GM19467 (cell line): Measurements from ENCODE around the gene ARFGAP1.

ENCODE experiments used
- ATAC-seq: cut with Tn5 transposase; IDR thresholded peaks from one replicate; pipeline ENCODE4 v1.9.1; 2021; ENCODE audit warnings: mild to moderate bottlenecking, moderate library complexity; ENCODE audit not compliant: unreplicated experiment

ARFGAP1 gene

DNA sequence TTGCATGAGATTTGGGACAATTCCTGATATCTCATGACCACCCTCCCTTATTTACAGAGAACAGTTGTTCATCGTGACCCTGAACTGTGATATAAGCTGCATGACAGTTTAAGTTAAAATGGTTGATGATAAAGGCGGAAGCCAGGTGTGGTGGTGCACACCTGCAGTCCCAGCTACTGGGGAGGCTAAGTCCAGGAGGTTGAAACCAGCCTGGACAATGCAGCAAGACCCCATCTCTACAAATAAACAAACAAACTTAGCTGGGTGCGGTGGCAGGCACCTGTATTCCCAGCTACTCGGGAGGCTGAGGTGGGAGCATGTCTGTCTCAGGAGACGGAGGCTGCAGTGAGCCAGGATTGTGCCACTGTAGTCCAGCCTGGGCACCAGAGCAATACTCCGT lies 44.4 kb downstream of the ARFGAP1 start:
- ATAC-seq: no peak

DNA sequence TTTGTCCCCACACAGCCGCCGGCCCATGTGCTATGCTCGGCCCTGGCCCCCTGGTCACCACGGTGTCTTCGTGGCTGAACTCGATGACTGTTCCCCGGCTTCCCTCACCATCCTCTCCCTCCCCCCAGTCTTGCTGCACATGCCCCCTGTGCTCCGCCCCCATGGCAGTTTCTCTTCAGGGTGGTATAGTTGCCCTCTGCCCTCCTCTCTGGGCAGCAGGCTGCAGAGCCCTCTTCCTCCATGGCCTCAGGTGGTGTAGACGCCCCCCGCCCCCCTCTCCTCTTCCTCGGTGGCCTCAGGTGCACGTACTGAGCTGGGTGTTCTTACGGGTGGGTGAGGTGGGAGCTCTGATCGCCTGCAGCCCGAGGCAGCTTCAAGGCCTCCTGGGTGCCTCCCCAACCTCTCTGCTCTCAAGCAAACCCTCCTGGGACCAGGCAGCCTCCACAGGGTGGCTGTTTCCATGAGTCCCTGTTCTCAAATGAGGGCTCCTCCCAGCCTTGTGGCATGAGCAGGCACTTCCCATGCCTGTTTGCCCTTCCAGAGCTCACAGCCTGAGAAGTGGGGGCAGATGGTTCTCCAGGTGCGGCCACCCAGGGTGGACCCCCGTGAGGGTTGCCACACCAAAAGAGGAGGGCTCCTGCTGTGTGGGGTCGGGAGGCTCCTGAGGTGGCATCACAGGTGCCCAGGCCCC lies 45.1 kb downstream of the ARFGAP1 start:
- ATAC-seq: no peak

DNA sequence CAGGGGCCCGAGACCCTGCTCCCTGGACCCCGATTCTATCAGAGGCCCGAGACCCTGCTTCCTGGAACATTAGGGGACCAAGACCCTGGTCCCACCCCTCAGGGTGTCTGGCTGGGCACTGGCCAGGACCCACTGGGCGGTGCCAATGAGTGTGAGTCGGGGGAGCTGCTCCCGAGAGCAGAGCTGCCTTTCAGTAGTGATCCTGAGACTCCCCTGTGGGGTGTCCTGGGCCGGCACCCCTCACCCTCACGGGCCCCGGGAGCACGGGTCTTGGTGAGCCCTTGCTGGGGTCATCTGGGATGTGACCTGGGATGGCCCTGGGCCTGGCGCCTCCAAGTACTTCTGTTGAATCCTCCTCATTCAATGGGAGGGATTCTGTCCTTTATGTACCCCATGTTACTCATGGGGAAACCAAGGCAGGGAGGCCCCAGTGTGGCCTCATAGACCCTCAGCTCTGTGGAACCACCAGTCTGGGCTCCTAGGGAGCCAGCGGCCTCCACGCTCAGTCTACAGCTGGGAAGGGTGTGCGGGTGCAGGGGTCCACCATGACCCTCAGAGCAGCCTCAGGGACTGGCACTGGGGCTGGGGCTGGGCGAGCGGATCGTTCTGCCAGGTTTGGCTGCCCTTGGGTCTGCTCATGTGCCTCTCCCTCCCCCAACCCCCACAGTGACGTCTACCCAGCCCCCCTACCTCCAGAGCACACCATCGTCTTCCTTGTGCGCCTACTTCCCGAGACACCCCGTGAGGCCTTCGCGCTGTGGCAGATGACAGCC lies 46.0 kb downstream of the ARFGAP1 start:
- no peak for ATAC-seq

DNA sequence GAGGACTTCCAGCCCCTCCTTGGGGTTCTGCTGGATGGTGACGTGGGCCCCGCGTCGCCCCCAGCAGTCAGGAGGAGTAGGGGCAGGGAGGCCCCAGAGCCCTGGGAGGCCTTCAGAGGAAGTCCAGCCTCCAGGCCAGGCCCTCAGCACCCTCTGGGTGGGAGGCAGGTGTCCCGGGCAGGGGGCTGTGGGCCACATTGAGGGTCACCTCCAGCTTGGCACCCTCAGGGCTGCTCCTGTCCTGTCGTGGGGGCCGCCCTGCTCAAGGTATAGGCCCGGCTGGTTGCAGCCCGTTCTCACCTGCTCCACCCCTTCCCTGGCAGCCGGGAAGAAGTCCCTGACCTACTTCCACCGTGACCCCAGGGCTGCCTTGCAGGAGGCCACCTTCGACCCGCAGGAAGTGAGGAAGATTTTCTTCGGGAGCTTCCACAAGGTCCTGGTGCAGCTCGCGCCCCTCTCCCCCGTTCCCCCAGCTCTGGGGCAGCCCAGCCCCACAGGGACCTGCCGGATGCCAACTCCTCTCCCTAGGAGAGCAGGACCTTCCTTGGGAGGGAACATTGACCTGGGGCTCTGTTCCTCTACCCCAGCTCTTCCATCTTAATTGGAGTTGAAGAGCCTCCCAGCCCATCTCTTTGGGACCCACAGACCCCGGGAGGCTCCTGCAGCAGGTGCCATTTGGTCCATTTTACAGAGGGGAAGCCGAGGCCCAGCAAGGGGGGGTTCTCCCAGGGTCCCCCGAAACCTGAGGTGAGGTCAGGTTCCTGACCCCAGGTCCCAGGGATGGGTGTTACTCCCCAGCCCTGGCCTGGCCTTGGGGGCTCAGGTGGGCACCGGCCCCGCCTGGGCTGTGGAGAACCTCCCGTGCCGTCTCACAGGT lies 46.8 kb downstream of the ARFGAP1 start:
- ATAC-seq: no peak

DNA sequence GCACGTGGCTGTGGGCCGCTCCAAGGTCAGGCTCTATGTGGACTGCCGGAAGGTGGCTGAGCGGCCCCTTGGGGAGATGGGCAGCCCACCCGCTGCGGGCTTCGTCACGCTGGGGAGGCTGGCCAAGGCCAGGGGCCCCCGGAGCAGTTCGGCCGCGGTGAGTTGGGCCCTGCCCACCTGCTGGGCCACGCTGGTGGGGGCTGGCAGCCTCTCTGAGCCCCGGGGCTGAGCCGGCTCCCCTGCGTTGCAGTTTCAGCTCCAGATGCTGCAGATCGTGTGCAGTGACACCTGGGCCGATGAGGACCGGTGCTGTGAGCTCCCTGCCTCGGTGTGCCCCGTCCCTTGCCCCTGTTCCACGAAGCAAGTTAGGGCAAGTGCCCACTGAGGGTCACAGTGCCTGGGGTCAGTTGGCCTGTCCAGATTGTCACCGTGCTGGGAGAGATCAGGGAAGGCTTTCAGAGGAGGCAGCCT lies 47.5 kb downstream of the ARFGAP1 start:
- ATAC-seq: no peak

DNA sequence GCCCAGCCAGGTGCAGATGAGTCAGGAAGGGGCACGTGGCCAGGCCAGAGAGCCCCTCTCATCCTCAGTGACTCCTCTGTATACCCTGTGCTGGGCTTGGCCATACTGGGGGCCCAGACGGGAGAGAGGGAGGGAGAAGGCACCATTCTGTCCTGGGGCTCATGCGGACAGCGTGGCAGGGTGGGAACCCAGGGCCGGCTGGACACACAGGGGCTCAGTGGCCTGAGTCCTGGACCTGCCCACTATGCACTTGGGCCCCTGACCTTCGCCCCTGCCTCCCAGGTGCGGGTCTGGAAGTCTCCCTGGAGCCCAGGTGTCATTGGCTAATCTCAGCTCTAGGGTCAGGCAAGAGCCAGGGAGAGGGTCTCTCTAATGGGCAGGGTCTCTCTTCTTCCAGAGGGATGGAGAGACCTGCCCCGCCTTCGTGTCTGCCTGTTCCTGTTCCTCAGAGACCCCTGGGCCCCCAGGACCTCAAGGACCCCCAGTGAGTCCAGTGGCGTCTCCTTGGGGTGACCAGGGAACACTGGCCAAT lies 48.1 kb downstream of the ARFGAP1 start:
- ATAC-seq: no peak

DNA sequence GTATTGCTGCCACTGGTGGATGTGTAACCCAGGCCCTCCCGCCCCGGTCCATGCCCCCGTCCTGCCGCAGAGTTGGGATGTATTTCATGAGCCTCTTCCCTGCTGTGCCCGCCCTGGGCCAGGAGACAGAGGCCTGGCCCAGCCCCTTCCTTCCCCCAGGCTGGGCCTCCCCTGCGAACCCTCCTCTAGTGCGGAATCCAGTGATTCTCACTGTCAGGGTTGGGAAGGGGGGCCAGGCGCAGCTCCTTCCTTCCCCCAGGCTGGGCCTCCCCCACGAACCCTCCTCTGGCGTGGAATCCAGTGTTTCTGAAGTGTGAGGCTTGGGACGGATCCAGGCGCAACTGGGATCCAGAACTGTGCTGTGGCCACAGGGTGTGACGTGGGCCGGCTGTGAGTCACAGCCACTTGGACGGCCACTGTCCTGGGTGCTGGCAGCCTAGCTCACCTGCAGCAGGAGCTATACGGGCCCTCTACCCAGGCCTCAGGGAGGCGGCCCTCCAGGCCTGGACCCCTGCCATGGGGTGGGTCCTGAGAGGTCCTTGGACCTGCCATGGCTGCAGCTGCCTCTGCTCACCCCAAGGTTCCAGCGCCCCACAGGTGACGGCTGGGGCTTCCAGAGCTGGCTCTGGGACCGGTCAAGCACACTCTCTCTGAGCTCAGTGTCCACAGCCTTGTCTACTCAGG lies 48.7 kb downstream of the ARFGAP1 start:
- ATAC-seq: no peak

DNA sequence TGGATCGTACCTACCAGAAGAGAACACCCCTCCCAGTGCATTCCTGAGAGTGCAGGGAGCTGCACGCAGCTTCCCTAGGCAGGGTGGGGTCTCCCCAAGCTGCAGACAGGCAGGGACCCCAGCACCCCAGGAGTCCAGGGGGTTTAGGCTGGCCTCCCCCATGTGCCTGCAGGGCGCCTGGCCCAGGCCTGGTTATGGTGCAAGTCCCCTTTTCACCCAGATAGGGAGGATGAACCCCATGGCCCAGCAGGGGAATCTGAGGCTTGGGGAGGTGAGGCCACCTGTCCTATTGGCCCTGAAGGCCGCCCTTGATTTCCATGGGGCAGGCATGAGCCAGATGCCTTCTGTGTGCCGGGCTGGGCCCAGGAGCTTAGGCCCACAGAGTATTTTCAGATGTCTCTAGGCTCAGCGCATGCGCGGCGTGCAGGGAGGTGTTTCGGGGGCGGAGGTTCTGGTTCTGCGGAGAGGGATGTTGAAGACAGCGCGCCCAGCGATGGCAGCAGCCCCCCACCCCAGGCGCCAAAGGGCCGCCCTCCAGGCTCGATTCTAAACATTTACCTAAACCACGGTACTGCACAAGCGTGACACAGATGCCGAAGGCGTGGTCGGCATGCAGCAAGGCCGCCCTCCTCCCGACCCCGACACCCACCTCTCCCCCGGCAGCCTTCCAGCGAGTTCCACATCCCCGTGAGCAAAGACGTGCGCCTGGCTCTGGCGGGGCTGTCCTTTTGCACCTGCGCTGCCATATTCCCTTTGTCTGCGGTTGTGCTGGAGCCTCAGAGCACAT lies 49.7 kb downstream of the ARFGAP1 start:
- ATAC-seq: no peak

DNA sequence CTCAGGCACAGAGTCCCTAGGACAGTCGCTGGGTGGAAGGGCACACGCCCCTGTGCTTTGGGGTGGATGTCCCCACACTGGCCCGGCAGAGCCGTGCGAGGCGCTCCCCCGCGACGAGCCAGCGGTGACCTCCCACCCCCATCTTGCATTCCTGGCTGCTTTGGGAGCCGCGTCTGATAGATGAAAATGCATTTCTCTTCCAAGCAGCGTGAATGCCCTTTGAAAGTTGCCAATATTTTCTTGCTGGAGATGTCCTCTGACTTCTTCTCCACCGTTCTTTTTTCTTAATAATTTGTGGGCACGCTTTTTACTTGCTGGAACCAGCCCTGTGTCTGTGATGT lies 50.3 kb downstream of the ARFGAP1 start:
- ATAC-seq: no peak

DNA sequence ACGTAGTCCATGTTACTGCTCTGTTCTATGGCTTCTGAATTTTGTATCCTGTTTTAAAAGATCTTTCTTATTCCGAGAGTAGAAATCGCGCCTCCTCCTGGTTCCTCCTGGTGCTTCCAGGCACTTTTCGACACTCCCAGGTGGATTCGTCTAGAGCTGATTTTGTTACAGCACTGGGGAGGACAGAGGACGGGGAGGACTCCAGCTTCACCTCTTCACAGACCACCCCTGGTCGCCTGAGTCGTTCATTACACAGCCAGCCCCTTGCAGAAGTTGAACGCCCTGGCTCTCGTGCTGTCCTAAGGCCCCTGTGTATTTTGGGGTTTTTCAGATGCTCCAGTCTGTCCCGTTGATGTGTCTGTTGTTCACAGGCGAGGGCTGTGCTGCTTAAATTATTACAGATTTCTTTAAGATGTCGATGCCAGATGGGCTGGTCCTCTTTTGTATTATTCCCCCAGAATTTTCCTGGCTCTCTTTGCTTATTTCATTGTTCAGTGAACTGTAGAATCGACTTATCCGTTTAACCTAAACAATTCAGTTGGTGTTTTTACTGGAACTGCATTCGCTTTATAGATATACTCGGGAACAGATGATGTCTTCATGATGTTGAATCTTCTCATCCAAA lies 50.9 kb downstream of the ARFGAP1 start:
- no peak for ATAC-seq

DNA sequence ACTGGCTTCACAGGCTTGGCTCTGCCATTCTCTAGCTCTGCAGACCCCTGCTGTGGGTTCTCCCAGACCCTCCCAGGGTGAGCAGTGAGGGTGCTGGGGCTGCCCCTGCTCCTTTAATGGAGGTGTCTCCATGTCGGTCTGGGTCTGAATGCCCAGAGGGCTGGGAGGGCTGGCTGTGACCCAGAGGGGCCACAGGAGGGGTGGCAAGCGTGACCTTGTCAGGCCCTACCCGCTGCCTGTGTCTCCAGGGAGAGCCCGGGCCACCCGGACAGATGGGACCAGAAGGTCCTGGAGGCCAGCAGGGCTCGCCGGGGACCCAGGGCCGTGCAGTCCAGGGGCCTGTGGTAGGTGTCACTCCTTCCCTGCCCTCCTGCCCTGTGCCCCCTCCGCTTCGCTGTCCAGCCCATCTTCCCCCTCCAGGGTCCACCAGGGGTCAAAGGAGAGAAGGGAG lies 52.4 kb downstream of the ARFGAP1 start:
- no peak for ATAC-seq

DNA sequence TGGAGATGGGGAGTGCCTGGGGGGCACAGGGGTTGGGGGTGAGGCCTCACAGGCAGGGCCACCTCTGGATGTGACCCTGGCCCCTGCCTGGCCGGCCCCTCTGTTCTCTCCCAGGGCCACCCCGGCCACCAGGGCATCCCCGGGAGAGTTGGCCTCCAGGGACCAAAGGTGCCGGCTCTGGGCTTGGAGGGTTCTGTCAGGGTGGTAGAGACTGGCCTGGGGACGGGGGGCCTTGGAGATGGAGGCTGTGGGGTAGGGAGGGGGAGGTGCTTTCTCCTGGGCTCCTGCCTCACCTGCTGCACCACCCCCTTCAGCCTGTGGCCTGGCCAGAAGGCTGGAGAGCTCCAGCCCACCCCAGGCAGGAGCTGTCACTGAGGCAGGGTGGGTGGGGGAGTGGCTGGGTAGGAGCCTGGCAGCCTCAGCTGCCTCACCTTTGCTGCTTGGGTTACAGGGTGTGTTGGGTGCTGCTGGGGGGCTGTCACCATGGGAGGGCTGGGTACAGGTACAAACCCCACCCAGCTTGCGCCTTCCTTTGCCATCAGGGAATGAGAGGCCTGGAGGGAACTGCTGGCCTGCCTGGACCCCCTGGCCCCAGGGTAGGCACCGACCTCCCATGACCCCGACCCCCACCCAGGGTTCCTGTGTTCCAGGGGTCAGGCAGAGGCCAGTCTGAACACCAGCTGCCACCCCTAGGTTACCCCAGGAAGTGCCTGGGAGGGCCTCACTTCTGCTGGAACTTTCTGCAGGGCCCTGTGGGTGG lies 53.1 kb downstream of the ARFGAP1 start:
- no peak for ATAC-seq

DNA sequence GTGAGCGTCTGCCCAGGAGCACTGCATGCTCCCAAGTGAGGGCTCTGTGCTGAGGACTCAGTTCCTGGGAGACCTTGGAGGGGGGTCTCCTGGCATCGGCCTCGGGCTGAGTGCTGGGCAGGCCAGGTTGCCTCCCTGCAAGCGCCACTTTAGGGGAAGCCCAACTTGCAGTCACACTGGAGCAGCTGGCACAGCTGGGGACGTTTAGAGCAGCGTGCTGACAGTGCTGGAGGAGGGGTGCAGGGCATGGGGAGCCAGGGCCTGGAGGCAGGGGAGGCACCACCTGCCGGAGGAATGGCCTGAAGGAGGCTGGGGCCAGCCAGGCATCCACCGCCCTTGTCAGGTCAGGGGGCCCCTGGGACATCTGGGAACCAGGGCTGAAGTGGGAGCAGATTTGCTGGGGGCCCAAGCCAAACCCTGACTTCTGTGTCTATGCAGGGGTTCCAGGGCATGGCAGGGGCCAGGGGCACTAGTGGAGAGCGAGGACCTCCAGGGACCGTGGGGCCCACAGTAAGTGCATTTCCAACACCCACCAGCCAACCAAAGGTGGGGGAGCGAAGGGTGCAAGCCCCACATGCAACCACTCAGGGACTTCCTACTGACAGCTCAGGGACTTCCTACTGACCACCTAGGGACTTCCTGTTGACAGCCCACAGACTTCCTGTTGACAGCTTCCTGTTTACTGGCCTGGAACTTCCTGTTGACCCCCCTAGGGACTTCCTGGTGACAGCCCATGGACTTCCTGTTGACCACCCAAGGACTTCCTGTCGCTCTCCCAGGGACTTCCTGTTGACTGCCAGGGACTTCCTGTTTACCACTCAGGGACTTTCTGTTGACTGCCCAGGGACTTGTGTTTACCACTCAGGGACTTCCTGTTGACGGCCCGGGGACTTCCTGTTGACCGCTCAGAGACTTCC lies 54.0 kb downstream of the ARFGAP1 start:
- no peak for ATAC-seq

DNA sequence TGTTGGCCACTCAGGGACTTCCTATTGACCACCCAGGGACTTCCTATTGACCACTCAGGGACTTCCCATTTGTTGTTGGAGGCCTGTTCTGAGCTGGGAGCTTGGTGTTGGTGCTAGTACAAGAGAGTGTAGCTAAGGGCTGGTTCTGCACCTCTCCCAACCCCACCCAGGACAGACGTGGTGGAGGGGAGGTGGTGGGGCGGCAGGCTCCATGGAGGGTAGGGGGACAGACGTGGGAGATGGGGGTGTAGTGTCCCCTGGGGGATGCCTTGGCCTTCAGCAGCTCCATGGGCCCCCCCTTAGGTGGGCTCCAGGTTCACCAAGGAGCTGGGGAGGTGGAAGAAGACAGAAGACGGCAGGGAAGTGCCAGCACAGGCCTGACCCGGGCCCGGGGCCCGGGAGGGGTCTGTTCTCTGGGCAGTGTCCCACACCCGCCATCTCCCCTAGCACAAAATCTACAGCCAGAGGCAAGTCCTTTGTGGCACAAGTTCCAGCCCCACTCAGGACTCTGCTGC lies 54.7 kb downstream of the ARFGAP1 start:
- ATAC-seq: no peak

DNA sequence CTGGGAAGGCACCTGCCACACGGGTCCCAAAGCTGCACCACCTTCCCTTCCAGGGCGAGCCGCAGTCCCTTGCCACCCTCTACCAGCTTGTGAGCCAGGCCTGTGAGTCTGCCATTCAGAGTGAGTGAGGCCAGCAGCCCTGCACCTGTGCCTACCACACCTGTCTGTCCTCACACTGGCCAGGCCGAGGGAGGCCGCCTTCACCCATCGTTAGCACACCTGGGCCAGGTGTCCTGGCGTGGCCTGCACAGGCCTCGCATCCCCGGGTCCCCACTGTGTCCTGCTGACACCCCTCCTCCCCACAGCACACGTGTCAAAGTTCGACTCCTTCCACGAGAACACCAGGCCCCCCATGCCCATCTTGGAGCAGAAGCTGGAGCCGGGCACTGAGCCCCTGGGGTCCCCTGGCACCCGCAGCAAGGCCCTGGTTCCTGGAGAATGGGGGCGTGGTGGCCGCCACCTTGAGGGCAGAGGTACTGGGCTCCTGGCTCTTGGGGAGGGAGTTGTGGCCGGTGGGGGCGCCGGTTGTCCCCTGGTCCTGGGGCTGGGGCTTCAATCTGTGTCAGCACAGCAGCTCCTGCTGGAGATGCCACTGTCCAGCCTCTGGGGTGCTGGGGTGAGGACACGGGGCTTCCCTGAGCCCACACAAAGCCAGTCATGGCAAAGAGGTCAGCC lies 55.5 kb downstream of the ARFGAP1 start:
- no peak for ATAC-seq

DNA sequence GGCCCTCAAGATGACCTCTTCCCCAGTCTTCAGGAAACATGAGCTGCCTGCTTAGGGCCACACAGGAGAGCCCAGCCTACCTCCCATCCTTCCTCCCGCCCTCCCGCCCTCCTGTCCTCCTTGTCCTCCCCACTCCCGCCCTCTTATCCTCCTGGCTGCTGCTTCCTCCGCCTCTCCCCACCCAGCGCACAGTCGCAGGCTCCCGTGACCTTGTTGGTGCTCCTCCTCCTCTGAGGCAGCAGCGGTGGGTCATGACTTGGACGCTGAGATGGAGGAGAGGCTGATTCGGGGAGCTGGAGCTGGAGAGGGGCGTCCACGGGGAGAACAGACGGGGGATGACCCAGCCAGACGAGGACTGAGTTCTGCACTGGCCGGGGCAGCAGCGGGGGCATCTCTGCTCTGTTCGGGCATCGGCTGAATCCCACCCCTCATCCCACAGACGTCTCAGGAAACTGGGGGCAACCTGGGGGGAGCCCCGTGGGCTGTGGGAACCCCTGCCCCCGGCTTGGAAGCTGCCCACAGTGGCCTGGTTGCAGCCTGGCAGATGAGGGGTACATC lies 56.2 kb downstream of the ARFGAP1 start:
- no peak for ATAC-seq
